HG03439 (cell line): ENCODE data around the gene MBOAT2.
"Not testable (repeated sequence)": the region's sequence is repeated elsewhere in the genome, so short reads cannot be mapped to it uniquely, and the experiment has no call there.

Source experiments
- ATAC-seq: cut with Tn5 transposase; IDR thresholded peaks from one replicate; pipeline ENCODE4 v1.9.1; 2021; ENCODE audit warnings: mild to moderate bottlenecking, moderate library complexity; ENCODE audit not compliant: unreplicated experiment

The MBOAT2 gene

DNA sequence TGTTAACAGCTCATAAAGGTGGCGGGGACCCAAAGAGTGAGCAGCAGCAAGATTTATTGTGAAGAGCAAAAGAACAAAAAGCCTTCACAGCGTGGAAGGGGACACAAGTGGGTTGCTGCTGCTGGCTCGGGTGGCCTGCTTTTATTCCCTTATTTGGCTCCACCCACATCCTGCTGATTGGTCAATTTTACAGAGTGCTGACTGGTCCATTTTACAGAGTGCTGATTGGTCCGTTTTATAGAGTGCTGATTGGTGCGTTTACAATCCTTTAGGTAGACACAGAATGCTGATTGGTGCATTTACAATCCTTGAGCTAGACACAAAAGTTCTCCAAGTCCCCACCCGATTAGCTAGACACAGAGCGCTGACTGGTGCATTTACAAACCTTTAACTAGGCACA, 100.7 kb downstream of the MBOAT2 start:
- not testable (repeated sequence) for ATAC-seq

DNA sequence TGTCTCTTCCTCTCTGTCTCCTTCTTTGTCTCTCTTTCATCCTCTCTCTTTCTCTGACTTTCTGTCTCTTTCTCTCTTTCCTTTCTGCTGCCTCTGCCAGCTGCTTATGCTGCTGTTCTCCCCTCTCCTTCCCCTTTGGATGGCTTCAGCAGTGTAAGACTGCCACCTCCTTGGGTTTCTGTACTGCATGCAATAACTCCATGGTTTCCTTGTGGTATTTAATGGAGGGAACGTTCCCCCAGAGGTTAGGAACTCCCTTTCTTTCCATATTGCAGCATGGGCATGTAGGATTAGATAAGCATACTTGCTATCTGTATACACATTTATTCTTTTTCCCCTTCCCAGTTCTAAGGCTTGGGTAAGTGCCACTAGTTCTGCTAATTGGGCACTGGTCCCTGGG, 106.3 kb downstream of the MBOAT2 start:
- not testable (repeated sequence) for ATAC-seq

DNA sequence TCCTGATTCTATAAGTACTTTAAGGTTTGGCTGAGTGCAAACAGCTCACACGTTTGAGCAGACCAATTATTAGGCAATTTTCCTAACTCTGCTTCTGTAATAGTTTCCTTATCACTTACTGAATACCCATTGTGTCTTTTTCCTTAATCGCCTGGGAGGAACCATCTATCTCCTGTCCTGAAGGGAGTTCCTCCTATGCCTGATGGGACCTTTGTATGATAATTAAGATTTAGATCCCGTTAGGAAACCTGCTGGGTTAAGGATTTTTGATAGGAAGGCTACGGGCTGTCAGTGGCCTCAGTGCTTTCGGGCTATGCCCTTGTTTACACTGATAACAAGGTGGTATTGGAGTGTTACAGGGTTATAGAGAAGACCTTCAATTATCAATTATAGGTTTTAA, 106.8 kb downstream of the MBOAT2 start:
- ATAC-seq, result not testable (repeated sequence)

DNA sequence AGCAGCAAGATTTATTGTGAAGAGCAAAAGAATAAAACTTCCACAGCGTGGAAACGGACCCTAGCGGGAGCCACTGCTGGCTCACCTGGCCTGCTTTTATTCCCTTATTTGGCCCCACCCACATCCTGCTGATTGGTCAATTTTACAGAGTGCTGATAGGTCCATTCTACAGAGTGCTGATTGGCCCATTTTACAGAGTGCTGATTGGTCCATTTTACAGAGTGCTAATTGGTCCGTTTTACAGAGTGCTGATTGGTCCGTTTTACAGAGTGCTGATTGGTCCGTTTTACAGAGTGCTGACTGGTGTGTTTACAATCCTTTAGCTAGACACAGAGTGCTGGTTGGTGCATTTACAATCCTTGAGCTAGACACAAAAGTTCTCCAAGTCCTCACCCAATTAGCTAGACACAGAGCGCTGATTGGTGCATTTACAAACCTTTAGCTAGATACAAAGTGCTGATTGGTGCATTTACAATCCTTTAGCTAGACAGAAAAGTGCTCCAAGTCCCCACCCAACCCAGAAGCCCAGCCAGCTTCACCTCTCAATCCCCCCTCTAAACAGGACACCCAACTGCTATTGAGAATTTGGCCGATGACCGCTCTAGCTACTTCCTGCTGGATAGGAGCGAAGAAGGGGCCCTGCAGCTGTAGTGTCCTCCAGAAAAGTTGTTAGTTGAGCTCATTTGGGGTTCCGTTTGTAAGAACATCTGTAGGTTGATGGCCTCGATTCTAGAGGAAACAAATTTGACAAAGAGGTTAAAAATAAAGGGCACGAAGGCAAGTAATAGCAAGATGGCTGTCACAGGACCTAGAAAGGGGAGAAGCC, 108.2 kb downstream of the MBOAT2 start:
- not testable (repeated sequence) for ATAC-seq

DNA sequence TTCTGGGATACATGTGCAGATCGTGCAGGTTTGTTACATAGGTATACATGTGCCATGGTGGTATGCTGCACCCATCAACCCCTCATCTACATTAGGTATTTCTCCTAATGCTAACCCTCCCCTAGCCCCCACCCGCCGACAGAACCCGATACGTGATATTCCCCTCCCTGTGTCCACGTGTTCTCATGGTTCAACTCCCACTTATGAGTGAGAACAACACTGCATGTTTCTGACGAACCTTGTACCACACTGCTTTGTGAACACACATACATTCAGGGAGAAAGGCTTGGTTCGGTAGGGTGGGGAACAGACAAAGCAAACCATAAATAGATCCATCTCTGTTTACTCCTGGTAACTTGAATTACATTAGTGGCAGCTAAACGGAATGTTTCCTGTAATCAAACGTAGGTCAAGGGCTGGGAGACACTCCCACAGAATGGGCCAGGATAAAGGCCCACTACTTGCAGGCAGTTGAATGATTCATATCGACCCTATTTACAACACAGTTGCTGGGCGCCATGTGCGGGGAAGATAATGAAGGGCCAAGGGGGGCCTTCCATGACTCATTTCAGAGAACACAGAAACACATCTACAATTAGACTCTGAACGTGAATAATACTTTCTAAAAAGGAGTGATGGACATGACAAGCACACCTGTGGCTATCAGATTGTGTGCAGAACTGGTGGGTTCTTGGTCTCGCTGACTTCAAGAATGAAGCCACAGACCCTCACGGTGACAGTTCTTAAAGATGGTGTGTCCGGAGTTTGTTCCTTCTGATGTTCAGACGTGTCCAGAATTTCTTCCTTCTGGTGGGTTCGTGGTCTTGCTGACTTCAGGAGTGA, 109.3 kb downstream of the MBOAT2 start:
- no peak for ATAC-seq

DNA sequence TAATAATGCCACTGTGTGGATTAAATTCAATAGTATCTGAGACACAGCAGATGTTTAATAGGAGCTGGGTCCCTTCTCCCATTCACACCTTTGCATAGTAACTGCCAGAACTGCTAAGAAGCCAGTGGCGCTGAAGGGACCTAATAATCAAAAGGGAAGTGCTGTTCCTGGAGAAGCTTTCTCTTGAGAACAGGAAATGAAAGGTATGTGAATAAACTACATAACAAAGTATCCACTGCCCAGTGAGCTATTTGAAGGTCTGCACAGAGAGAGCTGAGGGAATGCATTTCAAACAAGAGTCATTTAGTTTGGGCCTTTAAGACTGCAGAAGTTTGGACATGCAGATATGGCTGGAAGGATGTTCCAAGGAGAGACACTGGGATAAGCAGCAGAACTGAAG, 110.0 kb downstream of the MBOAT2 start:
- no peak for ATAC-seq

DNA sequence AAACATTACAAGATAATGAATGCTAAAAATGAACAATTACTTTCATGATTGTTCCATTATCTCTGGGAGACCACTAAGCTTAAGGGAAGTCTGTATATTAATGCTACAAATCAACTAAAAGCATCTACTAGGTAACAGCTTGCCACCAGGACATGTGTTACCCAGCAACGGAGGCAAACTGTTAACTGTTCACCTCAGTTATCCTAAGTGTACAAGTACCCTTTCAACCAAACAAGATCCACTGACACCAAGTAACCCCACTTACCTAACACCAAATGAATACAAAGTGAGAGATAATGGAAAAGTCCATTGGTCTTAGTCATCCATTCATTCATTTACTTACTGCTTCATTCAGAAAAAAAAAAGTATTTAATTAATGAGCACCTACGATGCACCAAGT, 111.4 kb downstream of the MBOAT2 start:
- ATAC-seq, result no peak

DNA sequence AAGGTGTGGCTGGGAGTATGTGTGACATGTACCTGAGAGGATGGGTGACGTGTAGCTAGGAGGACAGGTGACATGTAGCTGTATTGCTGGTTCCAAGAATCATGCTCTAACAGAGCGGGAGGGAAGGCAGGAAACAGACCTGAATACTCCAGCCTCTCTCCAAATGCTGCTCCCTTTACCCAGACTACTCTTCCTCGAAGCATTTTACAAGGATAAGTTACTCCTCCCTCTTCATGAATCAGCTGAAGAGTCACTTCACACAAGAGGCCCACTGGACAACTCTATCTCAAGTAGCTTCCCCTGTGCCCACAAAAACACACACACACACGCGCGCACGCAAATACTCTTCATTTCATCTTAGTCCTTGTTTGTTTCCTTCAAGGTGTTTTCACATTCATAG, 113.5 kb downstream of the MBOAT2 start:
- no peak for ATAC-seq

DNA sequence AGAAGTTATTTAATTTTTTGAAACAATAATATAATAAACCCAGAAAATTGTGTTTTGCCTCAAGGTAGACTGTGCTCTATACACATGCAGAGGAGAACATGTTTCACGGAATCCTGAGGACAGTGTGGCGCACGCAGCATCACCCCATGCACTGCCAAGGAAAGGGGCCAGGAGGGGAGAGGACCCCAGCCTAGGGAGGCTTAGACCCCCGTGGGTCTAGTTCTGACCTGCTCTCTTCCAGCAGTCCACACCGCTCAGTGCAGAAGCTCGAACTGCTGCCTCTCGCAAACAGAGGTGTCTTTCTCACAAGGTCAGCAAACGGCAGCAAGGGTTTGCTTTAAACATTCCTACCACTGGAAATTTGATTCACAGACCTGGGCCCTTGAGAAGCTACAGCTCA, 114.5 kb downstream of the MBOAT2 start:
- ATAC-seq, result no peak

DNA sequence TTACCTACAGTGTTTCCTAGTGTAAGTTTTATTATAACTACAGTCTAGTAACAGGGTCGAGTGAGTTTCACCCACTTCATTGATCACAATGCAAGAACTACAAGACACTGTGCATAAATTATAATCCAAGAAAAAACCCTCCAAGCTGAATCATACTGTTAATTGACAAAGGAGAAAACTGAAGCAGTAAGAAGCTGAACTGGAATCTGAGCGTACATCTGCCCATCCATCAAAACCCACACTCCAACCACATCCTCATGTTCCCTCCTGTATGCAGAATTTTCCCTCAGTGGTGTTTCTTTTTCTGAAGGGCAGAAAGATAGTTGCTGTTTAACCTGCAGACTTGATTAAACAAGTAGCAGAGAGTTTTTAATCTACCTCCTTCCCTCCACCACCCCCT, 116.6 kb downstream of the MBOAT2 start:
- ATAC-seq, result no peak

DNA sequence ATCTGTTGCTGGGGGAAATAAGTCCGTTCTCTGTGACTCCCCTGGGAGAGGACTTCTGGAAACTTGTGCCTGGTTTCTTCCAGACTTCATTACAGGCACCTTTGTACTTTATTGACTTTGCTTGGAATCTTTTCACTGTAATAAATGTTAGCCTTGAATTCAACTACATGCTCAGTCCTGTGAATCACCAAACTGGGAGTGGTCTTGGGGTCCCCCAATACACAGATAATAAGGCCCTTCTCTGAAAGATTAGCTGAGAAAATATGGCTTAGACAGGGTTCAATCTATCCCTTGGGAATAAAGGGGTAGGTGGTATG, 117.3 kb downstream of the MBOAT2 start:
- no peak for ATAC-seq

DNA sequence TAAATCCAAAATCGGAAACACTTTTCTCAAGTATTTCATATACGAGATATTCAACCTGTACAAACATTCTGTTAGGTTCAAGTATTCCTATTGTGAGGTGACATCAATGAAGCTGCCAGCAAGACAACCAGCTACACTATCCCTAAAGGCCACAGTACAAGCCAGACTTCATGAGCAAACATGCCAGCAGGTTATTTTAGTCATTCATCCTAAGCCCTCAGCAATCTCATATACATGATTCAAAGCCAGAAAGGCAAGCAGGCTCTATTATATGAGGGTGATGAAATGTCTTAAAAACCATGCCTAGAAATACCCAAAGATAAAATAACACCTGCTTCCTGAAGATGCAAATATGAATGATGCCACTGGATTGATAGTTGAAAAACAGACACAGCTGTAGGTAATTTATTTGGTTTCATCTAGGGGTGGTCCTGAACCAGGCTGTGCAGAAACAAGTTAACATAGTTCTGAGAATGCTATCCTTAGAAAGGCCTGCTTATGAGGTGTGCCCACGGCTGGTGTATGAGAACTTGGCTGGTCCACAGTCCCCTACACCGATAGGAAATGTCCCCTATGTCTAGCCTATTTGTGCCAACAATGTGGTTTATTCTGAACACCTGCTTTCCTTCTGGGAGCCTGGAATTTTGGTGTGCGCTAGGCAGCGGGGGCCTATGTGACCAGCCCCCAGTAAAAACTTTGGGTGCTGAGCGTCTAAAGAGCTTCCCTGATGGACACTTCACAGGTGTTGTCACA, 117.9 kb downstream of the MBOAT2 start:
- ATAC-seq, result no peak

DNA sequence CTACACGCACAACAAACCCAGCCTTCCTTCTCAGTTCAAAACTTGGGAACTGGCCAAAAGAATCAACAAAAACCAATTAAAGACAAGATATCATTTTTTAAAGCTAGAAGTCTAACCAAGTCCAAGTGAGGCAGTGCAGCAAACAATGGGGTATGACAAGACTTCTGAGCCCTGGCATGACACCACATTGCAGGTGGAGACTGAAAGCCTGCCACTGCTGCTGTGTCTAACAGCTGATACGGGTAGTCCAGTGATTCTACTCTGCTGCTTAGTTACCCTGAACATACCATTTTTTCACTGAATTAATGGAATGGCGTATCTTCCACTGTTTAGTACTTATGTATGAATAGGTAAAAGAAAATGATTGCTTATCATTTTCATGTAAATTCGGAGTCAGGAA, 118.7 kb downstream of the MBOAT2 start:
- ATAC-seq, result no peak

DNA sequence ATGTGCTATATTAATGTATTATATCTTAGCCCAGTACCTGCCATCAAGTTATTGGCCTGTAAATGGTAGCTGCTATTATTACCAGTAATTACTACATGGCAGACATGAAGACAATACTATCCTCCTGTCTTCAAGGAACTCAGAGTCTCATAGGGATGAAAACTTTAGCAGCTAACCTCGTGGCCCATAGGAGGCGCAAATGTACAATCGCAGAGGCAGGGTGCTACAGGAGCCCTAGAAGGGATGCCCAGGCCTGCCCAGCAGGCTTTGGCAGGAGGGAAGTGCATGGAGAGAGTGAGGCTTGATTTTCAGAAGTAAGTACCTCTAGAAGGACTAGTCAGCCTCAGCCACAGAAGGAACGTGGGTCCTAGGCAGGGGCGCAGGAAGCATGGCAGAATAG, 121.4 kb downstream of the MBOAT2 start:
- no peak for ATAC-seq

DNA sequence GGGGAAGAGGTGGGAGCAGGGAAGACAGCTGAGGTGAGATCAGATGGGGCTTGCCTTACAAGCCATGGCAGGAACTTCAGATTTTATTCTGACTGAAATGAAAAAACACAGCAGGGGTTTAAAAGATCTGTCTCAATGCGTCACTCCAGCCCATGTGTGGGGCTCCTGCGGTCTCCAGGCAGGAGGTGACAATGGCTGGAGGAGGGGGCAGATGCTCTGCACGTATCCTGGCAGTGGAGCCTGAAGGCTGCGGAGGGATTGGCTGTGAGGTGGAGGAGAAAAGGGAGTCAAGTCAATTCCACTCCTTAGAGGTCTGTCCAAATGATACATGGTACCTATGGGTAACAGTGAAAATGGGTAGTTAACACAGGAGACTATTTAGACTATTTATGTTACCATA, 125.6 kb downstream of the MBOAT2 start:
- ATAC-seq, result no peak

DNA sequence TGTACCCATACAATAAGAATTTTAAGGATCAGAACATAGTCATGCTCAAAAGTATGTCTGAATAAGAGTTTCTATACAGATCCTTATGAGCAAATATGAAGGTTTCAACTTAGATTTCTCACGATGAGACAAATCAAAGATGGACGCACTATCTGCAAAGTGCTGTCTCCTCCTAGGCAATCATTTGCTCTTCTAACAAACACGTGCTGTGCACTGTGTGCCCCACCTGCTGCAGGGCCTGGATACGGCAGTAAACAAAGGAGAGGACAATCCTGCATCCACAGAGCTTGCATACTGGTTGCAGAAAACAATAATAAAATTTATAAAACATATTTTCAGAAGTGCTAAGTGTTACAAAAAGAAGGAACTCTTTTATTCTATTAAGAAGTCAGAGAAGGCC, 126.2 kb downstream of the MBOAT2 start:
- no peak for ATAC-seq

DNA sequence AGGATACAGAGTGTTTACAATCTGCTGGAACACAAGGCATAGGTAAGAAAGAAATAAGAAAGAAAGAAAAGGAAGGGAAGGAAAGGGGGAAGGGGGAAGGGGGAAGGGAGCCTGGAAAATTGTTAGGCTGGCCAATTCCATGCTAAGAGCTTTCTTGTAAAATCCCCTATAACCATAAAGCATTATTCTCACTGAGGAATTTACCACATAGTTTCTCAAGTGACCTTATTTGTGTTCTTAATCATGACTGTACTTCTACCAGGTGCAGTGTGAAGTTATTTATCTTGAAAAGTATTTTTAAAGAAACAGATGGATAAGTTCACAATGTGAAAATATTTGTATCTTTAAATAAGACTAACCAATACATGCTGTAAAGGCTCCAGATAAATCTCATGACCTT, 126.9 kb downstream of the MBOAT2 start:
- ATAC-seq, result no peak

DNA sequence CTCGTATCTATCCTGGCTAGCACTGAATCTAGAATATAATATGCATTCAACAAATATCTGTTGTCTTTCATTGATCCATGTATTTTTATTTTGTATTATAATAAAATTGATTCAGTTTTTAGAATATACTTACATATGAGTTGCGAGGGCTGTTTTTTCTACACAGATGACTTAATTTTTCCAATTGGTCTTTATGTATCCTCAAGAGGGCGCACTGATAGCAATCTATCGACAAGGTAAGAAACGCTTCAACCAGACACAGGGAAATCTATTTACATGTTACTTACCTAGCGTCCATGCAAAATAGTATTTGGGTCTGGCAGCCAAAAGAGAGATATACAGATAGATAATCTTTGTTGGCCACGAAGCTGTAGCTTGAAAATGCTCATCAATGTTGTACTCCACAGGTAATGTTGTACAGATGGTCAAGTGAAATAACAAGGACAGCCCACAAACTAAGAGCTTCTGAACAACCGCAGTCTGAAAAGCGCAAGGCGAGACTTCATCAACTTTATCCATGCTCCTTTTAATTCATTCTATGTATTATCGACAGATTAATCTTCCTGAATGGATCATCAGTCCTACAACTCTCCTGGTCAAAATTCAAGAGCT, 130.6 kb downstream of the MBOAT2 start:
- no peak for ATAC-seq

DNA sequence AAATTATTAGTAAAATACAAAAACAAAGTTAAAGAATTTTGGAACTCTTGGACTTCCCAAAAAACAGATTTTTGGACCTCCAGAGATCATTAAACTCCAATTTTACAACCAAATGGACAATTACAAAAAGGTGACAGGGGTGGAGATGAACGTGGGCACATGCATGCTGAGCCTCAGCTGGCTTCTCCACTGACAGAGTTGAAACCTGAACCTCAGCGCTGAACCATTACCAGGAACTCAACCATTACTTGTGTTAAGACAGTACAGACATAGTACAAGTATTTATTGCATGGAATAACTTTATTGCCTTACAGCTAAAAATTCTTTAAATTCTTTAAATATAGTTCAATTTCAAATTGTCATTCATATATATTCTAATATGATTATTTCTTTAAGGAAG, 133.0 kb downstream of the MBOAT2 start:
- no peak for ATAC-seq

DNA sequence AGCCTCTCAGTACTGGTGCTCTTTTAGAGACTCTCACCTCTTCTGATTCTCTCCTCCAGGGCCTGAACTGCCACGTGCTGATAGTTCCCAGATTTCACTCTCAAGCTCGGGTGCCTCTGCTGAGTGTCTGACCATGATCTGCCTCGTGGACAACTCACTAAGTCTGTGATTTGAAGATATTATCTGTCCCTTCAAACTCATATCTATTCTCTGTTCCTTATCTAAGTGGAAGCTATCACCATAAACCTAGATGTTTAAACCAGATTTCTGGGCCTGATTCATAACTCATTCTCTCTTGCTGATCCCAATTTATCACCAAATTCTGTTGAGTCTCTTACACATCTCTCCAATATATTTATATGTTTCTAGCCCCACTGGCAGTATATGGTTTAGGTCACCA, 136.1 kb downstream of the MBOAT2 start:
- no peak for ATAC-seq

DNA sequence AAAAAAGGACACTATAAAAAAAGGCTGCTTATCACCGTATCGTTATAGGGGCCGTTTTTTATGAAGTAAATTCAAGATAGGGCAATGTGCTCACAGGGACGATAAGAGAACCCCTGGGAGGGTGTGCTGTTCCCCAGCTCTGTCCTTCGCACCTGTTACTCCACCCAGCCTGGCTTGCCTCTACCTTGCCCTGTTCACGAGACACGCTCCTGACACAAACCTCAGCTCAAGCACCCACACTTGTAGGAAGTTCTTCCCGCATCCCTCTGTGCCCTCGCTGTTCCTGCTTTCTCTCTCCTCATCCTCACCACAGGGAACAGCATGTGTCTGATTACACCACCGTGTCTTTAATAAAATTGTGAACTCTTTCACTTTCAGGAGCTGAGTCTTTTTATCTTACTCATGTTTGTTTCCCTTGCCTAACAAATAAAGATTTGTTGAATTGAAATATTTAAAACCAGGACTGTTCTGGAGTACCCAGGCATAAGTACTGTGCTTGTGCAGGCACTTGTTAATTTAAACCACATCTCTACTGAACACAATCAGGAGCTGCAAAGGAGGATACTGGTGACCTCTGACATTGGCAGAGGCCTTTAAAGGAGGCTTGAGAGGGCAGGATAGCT, 140.0 kb downstream of the MBOAT2 start:
- ATAC-seq, result no peak
